ENCODE data around the gene SAMD10. TPM values are rescaled to one million over a fixed set of nuclear protein-coding genes. Genes with fewer than 3 reads are reported as not detected.
"Not testable (repeated sequence)": the region's sequence is repeated elsewhere in the genome, so short reads cannot be mapped to it uniquely, and the experiment has no call there.

Gene SAMD10
- total and polyA plus RNA-seq, 4 donors: 0.74 to 3.4 (median 2.1) TPM

- 98% methylated on average over 36 of the region's 36 CpGs for WGBS
- Histone ChIP-seq H3K27me3 (ENCODE audit: control insufficient read depth in 4 of 4, insufficient read depth in 4 of 4, low read length in 3 of 4) (no peaks in the 10 kb centered on the region), H3K27ac (ENCODE audit: low read depth in 1 of 2, low read length in 2 of 2) (no peak overlapping the region), H3K4me1 (ENCODE audit: control insufficient read depth in 4 of 4, insufficient read depth in 4 of 4, low read length in 3 of 4) (peaks cover 15 to 34% (median 27%) of the 10 kb centered on the region in 4 donors), H3K36me3 (ENCODE audit: control insufficient read depth in 4 of 4, insufficient read depth in 3 of 4, low read depth in 1 of 4, low read length in 3 of 4) (peaks cover 5 to 36% (median 24%) of the 10 kb centered on the region in 4 donors), H3K9ac (ENCODE audit: low read depth in 1 of 2, low read length in 2 of 2) (no peak overlapping the region), H3K9me3 (ENCODE audit: control insufficient read depth in 4 of 4, low read length in 3 of 4) (no peaks in the 10 kb centered on the region), H3K4me3 (ENCODE audit: low read depth in 1 of 3, low read length in 3 of 3) (no peak overlapping the region)
- TF ChIP-seq JUND (IDR thresholded peaks at IDR 0.05): no peak
- TF ChIP-seq, protein P1, sequence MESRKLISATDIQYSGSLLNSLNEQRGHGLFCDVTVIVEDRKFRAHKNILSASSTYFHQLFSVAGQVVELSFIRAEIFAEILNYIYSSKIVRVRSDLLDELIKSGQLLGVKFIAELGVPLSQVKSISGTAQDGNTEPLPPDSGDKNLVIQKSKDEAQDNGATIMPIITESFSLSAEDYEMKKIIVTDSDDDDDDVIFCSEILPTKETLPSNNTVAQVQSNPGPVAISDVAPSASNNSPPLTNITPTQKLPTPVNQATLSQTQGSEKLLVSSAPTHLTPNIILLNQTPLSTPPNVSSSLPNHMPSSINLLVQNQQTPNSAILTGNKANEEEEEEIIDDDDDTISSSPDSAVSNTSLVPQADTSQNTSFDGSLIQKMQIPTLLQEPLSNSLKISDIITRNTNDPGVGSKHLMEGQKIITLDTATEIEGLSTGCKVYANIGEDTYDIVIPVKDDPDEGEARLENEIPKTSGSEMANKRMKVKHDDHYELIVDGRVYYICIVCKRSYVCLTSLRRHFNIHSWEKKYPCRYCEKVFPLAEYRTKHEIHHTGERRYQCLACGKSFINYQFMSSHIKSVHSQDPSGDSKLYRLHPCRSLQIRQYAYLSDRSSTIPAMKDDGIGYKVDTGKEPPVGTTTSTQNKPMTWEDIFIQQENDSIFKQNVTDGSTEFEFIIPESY (IDR thresholded peaks at IDR 0.05): no peak
- TF ChIP-seq HNF4A (conservative IDR thresholded peaks at IDR 0.05): no peak
- no peak for TF ChIP-seq NR2F2 (IDR thresholded peaks at IDR 0.05)
- no peak for TF ChIP-seq FOXA1 (IDR thresholded peaks at IDR 0.05)
- no peak for DNase-seq (ENCODE audit: low spot score)
These were observed 41.9 kb upstream of the SAMD10 start for GRCh38 chr20:64021124-64021975.

- peaks cover 7 to 58% (median 41%) of the 10 kb centered on the region in 4 donors for H3K36me3 ChIP-seq (ENCODE audit: control insufficient read depth in 4 of 4, insufficient read depth in 3 of 4, low read depth in 1 of 4, low read length in 3 of 4)
- WGBS: 93% methylated on average over 2 of the region's 2 CpGs
- no peak for TF ChIP-seq FOXA2 (IDR thresholded peaks at IDR 0.05)
- TF ChIP-seq, protein P2, sequence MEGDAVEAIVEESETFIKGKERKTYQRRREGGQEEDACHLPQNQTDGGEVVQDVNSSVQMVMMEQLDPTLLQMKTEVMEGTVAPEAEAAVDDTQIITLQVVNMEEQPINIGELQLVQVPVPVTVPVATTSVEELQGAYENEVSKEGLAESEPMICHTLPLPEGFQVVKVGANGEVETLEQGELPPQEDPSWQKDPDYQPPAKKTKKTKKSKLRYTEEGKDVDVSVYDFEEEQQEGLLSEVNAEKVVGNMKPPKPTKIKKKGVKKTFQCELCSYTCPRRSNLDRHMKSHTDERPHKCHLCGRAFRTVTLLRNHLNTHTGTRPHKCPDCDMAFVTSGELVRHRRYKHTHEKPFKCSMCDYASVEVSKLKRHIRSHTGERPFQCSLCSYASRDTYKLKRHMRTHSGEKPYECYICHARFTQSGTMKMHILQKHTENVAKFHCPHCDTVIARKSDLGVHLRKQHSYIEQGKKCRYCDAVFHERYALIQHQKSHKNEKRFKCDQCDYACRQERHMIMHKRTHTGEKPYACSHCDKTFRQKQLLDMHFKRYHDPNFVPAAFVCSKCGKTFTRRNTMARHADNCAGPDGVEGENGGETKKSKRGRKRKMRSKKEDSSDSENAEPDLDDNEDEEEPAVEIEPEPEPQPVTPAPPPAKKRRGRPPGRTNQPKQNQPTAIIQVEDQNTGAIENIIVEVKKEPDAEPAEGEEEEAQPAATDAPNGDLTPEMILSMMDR (IDR thresholded peaks at IDR 0.05; ENCODE audit: low read depth, low read length, missing input control): no peak
- no peak for TF ChIP-seq SP1 (IDR thresholded peaks at IDR 0.05)
- TF ChIP-seq YY1 (IDR thresholded peaks at IDR 0.05): no peak
- no peak for TF ChIP-seq TAF1 (conservative IDR thresholded peaks at IDR 0.05)
- TF ChIP-seq NR2F2 (IDR thresholded peaks at IDR 0.05): no peak
- no peak for TF ChIP-seq FOXA1 (IDR thresholded peaks at IDR 0.05)
- no peak for TF ChIP-seq RXRA (IDR thresholded peaks at IDR 0.05)
- no peak for TF ChIP-seq JUND (IDR thresholded peaks at IDR 0.05)
- TF ChIP-seq, protein P3, sequence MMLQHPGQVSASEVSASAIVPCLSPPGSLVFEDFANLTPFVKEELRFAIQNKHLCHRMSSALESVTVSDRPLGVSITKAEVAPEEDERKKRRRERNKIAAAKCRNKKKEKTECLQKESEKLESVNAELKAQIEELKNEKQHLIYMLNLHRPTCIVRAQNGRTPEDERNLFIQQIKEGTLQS (IDR thresholded peaks at IDR 0.05): no peak
- no peak for TF ChIP-seq GABPA (IDR thresholded peaks at IDR 0.05 in 1 of 2, conservative IDR thresholded peaks at IDR 0.05 in 1 of 2)
These were observed 36.2 kb upstream of the SAMD10 start for GRCh38 chr20:64015635-64016034.

GRCh38 chr20:64012385-64013154 is 33.1 kb upstream of the SAMD10 start:
- H3K4me1 ChIP-seq (ENCODE audit: control insufficient read depth in 4 of 4, insufficient read depth in 4 of 4, low read length in 3 of 4); H3K27ac ChIP-seq (ENCODE audit: low read depth in 1 of 2, low read length in 2 of 2); H3K9ac ChIP-seq (ENCODE audit: low read depth in 1 of 2, low read length in 2 of 2); DNase-seq (ENCODE audit: low spot score); H3K9me3 ChIP-seq (ENCODE audit: control insufficient read depth in 4 of 4, low read length in 3 of 4); H3K4me3 ChIP-seq (ENCODE audit: low read depth in 1 of 3, low read length in 3 of 3); H3K27me3 ChIP-seq (ENCODE audit: control insufficient read depth in 4 of 4, insufficient read depth in 4 of 4, low read length in 3 of 4): not testable (repeated sequence)
- H3K36me3 ChIP-seq (ENCODE audit: control insufficient read depth in 4 of 4, insufficient read depth in 3 of 4, low read depth in 1 of 4, low read length in 3 of 4): peaks cover 9 to 59% (median 42%) of the 10 kb centered on the region in 4 donors
- 91% methylated on average over 12 of the region's 20 CpGs for WGBS

More at GRCh38 chr20:64015635-64016034, 36.2 kb upstream of the SAMD10 start:
- DNase-seq (ENCODE audit: low spot score): no peak
- Histone ChIP-seq H3K27me3 (ENCODE audit: control insufficient read depth in 4 of 4, insufficient read depth in 4 of 4, low read length in 3 of 4) (no peaks in the 10 kb centered on the region), H3K27ac (ENCODE audit: low read depth in 1 of 2, low read length in 2 of 2) (no peak overlapping the region), H3K4me1 (ENCODE audit: control insufficient read depth in 4 of 4, insufficient read depth in 4 of 4, low read length in 3 of 4) (no peaks in the 10 kb centered on the region), H3K4me3 (ENCODE audit: low read depth in 1 of 3, low read length in 3 of 3) (no peak overlapping the region), H3K9me3 (ENCODE audit: control insufficient read depth in 4 of 4, low read length in 3 of 4) (no peaks in the 10 kb centered on the region), H3K9ac (ENCODE audit: low read depth in 1 of 2, low read length in 2 of 2) (no peak overlapping the region)
